ENCODE results near the gene FHAD1. TPM values are rescaled to one million over a fixed set of nuclear protein-coding genes. Genes with fewer than 3 reads are reported as not detected.

The FHAD1 gene
- total and polyA plus RNA-seq, 2 of the 13 experiments (the other 11 are each of a cell fraction or from before 2014, with no cell fraction given) = not detected

- TF ChIP-seq FOXP1 (IDR thresholded peaks at IDR 0.05) = no peak
- no peak for TF ChIP-seq FOXP1 (CRISPR knock-in tag; IDR thresholded peaks at IDR 0.05)
- no peak for TF ChIP-seq EHMT2 (IDR thresholded peaks at IDR 0.05; ENCODE audit: borderline replicate concordance, low read depth, low read length)
- TF ChIP-seq STAT6 (CRISPR knock-in tag; IDR thresholded peaks at IDR 0.05; ENCODE audit: borderline replicate concordance) = no peak
Measured at GRCh38 chr1:15425958-15426357, 178.9 kb downstream of the FHAD1 start (continued).

GRCh38 chr1:15426492-15427279 lies 179.7 kb downstream of the FHAD1 start:
- ChIA-PET CTCF (ENCODE audit: low intra/inter-chr PET ratio, low total read pairs) (no interaction called here), POLR2A (no interaction called here)
- Histone ChIP-seq H2AFZ (ENCODE audit: low read length) (no peak overlapping the region), H3K4me3 (replicated peaks in 1 of 3; ENCODE audit: insufficient read depth in 1 of 3, low read depth in 2 of 3, low read length in 3 of 3) (no peak overlapping the region), H3K27ac (ENCODE audit: extremely low read length, insufficient read depth, low read length) (no peak overlapping the region), H3K4me1 (ENCODE audit: insufficient read depth, low read length) (peaks cover 3% of the 10 kb centered on the region), H3K9ac (ENCODE audit: insufficient read depth, low read depth, low read length) (no peak overlapping the region), H3K9me3 (ENCODE audit: low read length) (no peaks in the 10 kb centered on the region), H3K4me2 (ENCODE audit: low read depth, low read length) (no peak overlapping the region), H3K36me3 (replicated peaks in 1 of 2; ENCODE audit: control insufficient read depth in 1 of 2, insufficient read depth in 2 of 2, low read length in 2 of 2) (peaks cover 0 to 2% of the 10 kb centered on the region in 2 experiments; a peak in 2 of 5 replicates), H3K27me3 (ENCODE audit: control insufficient read depth in 1 of 2, insufficient read depth in 2 of 2, low read length in 2 of 2) (no peaks in the 10 kb centered on the region), H4K20me1 (ENCODE audit: insufficient read depth, low read length) (no peaks in the 10 kb centered on the region), H3K79me2 (ENCODE audit: insufficient read depth, low read length) (no peaks in the 10 kb centered on the region)
- BruUV-seq (replicated peaks) = no TSS peak
- intact Hi-C loops (cut with micrococcal nuclease; ENCODE audit: unreplicated experiment) (no loop called here), in situ Hi-C loops (cut with HindIII; ENCODE audit: extremely low pct_ligation_motif_present, low pct_unique_long_range_greater_than_20kb) (loop anchor here (5.0 kb wide), 1 partner anchor 99 kb away; no protein-coding TSS in a partner anchor)
- no peak for FAIRE-seq
- ATAC-seq = no peak; the same call in 2 of the 3 replicates
- DNase-seq (ENCODE audit: low spot score) = no peak
- WGBS (ENCODE audit: low lambda C conversion rate) = 98% methylated on average over 25 of the region's 30 CpGs
- TF ChIP-seq AGO1 (IDR thresholded peaks at IDR 0.05; ENCODE audit: low read depth, low read length, poor library complexity, severe bottlenecking) (no peak), ZNF839 (CRISPR knock-in tag; IDR thresholded peaks at IDR 0.05; ENCODE audit: borderline replicate concordance) (no peak), FOSL2 (CRISPR knock-in tag; IDR thresholded peaks at IDR 0.05) (peak; percentile 42), JARID2 (CRISPR knock-in tag; IDR thresholded peaks at IDR 0.05; ENCODE audit: insufficient replicate concordance) (no peak), PHF21A (CRISPR knock-in tag; IDR thresholded peaks at IDR 0.05) (no peak)

Measured in HepG2 (cell line).